Neural cell (in vitro differentiated cells): ENCODE results near the gene FAM13B. TPM values are rescaled to one million over a fixed set of nuclear protein-coding genes. Genes with fewer than 3 reads are reported as not detected.

Experiments used
- H2AFZ ChIP-seq: fragments of 200-600, 300-800 bp; sonication (generic), shearing (Covaris generic); 2 replicates; pipeline ENCODE4 v1.6.0; 2014; ENCODE audit warnings: low read depth, mild to moderate bottlenecking, antibody characterized with exemption, low read length, moderate library complexity
- H3F3A ChIP-seq: fragments of 200-600 bp; shearing (Covaris generic); 2 replicates; pipeline ENCODE4 v1.6.1; 2016; ENCODE audit warnings: mild to moderate bottlenecking, moderate library complexity, mixed read lengths, antibody characterized with exemption, low read length; ENCODE audit not compliant: insufficient read depth, poor library complexity, severe bottlenecking
- H3K27ac ChIP-seq: fragments of 200-600, 300-800 bp; sonication (generic), shearing (Covaris generic); 2 replicates; pipeline ENCODE4 v1.5.1; 2014; ENCODE audit warnings: mild to moderate bottlenecking, low read length, moderate library complexity
- H3K27me3 ChIP-seq: fragments of 300-800, 200-600 bp; sonication (generic), shearing (Covaris generic); 2 replicates; pipeline ENCODE4 v1.6.0; 2014; ENCODE audit warnings: mild to moderate bottlenecking, low read depth, low read length, moderate library complexity; ENCODE audit not compliant: insufficient read depth
- H3K36me3 ChIP-seq: fragments of 300-800, 200-600 bp; sonication (generic), shearing (Covaris generic); 2 replicates; pipeline ENCODE4 v1.5.1; 2014; ENCODE audit warnings: mild to moderate bottlenecking, antibody characterized with exemption, low read length, moderate library complexity; ENCODE audit not compliant: insufficient read depth
- H3K4me2 ChIP-seq: fragments of 300-800, 200-600 bp; sonication (generic), shearing (Covaris generic); 2 replicates; pipeline ENCODE4 v1.6.0; 2014; ENCODE audit warnings: mild to moderate bottlenecking, low read length
- H3K4me3 ChIP-seq: fragments of 300-800, 200-600 bp; sonication (generic), shearing (Covaris generic); 2 replicates; pipeline ENCODE4 v1.5.1; 2014; ENCODE audit warnings: mild to moderate bottlenecking, low read length, moderate library complexity
- H3K79me2 ChIP-seq: fragments of 200-600 bp; shearing (Covaris generic); replicated peaks from 2 replicates; pipeline ENCODE4 v1.6.0; 2014; ENCODE audit warnings: mild to moderate bottlenecking, low read length, moderate library complexity; ENCODE audit not compliant: insufficient read depth
- H3K9ac ChIP-seq: fragments of 300-800, 200-600 bp; sonication (generic), shearing (Covaris generic); 2 replicates; pipeline ENCODE4 v1.6.1; 2016; ENCODE audit warnings: mild to moderate bottlenecking, low read length, mixed read lengths
- H3K9me2 ChIP-seq: fragments of 200-600 bp; shearing (Covaris generic); 2 replicates; pipeline ENCODE4 v1.6.1; 2016; ENCODE audit warnings: mild to moderate bottlenecking, low read length, mixed read lengths; ENCODE audit not compliant: insufficient read depth
- H3K9me3 ChIP-seq: fragments of 200-600, 300-800 bp; sonication (generic), shearing (Covaris generic); 2 replicates; pipeline ENCODE4 v1.6.1; 2016; ENCODE audit warnings: mild to moderate bottlenecking, mixed run types, low read length, moderate library complexity, mixed read lengths
- H4K20me1 ChIP-seq: fragments of 200-600 bp; shearing (Covaris generic); 2 replicates; pipeline ENCODE4 v1.6.1; 2016; ENCODE audit warnings: mild to moderate bottlenecking, mixed run types; ENCODE audit not compliant: insufficient read depth
- CTCF ChIP-seq: fragments of 450-650 bp; IDR thresholded peaks from 2 replicates; pipeline ENCODE4 v1.5.1; 2014; ENCODE audit warnings: antibody characterized with exemption, mild to moderate bottlenecking, moderate library complexity; ENCODE audit not compliant: poor library complexity, severe bottlenecking
- EP300 ChIP-seq: fragments of 450-650 bp; conservative IDR thresholded peaks from 2 replicates; pipeline ENCODE4 v1.6.1; 2014; ENCODE audit warnings: antibody characterized with exemption, mild to moderate bottlenecking, moderate library complexity; ENCODE audit not compliant: poor library complexity, severe bottlenecking
- EZH2 ChIP-seq: fragments of 200-600, 300-800 bp; shearing (Covaris generic), sonication (generic); IDR thresholded peaks from 2 replicates; pipeline ENCODE4 v1.6.1; 2014; ENCODE audit warnings: antibody characterized with exemption, low read length, borderline replicate concordance, mild to moderate bottlenecking; ENCODE audit not compliant: insufficient read depth, poor library complexity, severe bottlenecking
- MXI1 ChIP-seq: fragments of 450-650 bp; conservative IDR thresholded peaks from 2 replicates; pipeline ENCODE4 v1.6.1; 2014; ENCODE audit warnings: antibody characterized with exemption, mild to moderate bottlenecking; ENCODE audit not compliant: poor library complexity, severe bottlenecking
- POLR2AphosphoS5 ChIP-seq: IDR thresholded peaks from 2 replicates; pipeline ENCODE4 v1.6.1; 2012
- RAD21 ChIP-seq: fragments of 450-650 bp; conservative IDR thresholded peaks from 2 replicates; pipeline ENCODE4 v1.6.1; 2014; ENCODE audit warnings: antibody characterized with exemption, mild to moderate bottlenecking, moderate library complexity
- REST ChIP-seq: IDR thresholded peaks from 2 replicates; pipeline ENCODE4 v1.6.1; 2012; ENCODE audit warnings: borderline replicate concordance
- SMC3 ChIP-seq: fragments of 450-650 bp; conservative IDR thresholded peaks from 2 replicates; pipeline ENCODE4 v1.6.1; 2014; ENCODE audit warnings: antibody characterized with exemption, mild to moderate bottlenecking, moderate library complexity; ENCODE audit not compliant: poor library complexity
- TAF1 ChIP-seq: IDR thresholded peaks from 2 replicates; pipeline ENCODE4 v1.6.1; 2012; ENCODE audit warnings: low read depth
- polyA plus RNA-seq: library from polyadenylated mRNA; depleted of rRNA; stranded (reverse); fragments of >200 nt; gene quantifications from 2 replicates; pipeline ENCODE4 v1.2.3, GENCODE V29; 2014

The FAM13B gene
- polyA plus RNA-seq, 1 donor from 2014 or later, result 61.6 TPM

DNA sequence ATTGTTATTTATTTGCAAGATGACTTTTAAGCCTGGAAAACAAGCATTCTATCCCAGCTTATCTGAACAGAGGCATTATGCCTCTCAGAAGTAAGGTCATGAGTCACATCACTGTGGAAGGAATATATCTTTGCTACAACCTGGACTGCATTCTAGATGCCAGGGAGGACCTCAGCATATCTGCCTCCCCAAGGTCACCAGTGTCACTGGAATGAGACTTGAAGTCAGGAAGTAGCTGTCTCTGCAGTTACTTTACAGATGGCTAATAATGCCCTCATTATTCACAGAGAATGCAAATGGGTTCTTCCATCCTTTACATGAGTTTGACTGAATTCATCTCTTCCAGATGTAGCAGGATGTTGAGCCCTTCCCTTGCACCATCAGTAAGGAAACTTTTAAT, 4.4 kb upstream of the FAM13B start:
- H3K4me2 ChIP-seq, result no peak overlapping the region
- TF ChIP-seq EZH2 (no peak), CTCF (no peak), EP300 (no peak), RAD21 (no peak), SMC3 (no peak), POLR2AphosphoS5 (no peak), MXI1 (no peak), REST (no peak), TAF1 (no peak)
- H3K27me3 ChIP-seq, result no peaks in the 10 kb centered on the region
- no peak overlapping the region for H3K27ac ChIP-seq
- H4K20me1 ChIP-seq, result no peaks in the 10 kb centered on the region
- H2AFZ ChIP-seq, result no peak overlapping the region
- no peaks in the 10 kb centered on the region for H3K36me3 ChIP-seq
- no peaks in the 10 kb centered on the region for H3F3A ChIP-seq
- no peaks in the 10 kb centered on the region for H3K9me3 ChIP-seq
- no peak overlapping the region for H3K4me3 ChIP-seq
- no peak overlapping the region for H3K9ac ChIP-seq
- H3K79me2 ChIP-seq, result peaks cover under 1% of the 10 kb centered on the region
- no peaks in the 10 kb centered on the region for H3K9me2 ChIP-seq

DNA sequence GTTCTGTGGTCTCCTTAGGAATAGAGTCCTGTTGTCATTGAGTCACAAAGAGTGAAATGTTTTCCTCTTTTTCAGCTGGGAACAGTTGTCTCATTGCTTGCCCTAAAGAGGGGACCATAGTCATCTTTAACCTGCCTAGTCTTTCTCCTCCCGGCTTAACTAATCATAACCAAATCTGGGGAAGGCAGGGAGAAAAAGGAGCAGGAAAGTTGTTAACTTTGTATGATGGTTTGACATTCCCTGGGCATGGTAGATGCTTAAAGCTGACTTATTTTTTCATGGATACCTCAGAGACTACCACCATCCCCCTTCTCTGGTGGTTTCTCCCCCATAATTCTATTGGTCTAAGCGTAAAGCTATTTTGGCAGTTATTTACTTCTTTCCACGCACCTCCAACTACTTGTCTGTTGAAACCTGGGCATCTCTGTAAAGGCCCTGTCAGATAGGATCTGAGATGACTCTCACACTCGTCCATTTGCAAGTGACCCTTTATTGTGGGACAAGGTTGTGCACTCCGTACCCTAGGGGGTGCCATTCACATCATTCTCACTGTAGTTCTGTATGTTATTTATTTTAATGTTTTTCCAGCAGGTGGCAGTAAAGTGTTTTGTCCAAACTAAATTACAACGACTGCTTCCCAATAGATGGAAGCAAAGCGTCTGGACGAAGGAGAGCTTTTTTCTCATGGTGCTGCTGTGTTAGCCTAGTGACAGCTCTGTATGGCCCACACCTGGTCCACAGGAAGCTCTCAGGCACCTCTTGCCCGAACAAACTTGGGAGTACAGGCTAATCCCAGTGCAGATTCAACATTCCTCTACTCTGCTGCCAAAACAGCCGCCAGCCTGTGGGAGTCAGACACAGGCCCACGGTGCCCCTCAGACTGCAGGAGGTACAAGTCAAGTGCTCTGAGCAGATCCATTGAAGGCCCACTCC, 3.0 kb upstream of the FAM13B start:
- Histone ChIP-seq H3K9ac (no peak overlapping the region), H3F3A (no peaks in the 10 kb centered on the region), H4K20me1 (no peaks in the 10 kb centered on the region), H3K4me3 (no peak overlapping the region), H2AFZ (no peak overlapping the region), H3K27me3 (no peaks in the 10 kb centered on the region), H3K79me2 (peaks cover 15% of the 10 kb centered on the region), H3K9me3 (no peaks in the 10 kb centered on the region), H3K4me2 (no peak overlapping the region), H3K9me2 (no peaks in the 10 kb centered on the region), H3K27ac (no peak overlapping the region), H3K36me3 (no peaks in the 10 kb centered on the region)
- TF ChIP-seq TAF1, result no peak
- no peak for TF ChIP-seq MXI1
- TF ChIP-seq EZH2, result no peak
- TF ChIP-seq RAD21, result peak; percentile 76
- peak; percentile 80 for TF ChIP-seq SMC3
- TF ChIP-seq POLR2AphosphoS5, result no peak
- TF ChIP-seq EP300, result peak; percentile 29
- no peak for TF ChIP-seq REST
- TF ChIP-seq CTCF, result peak; percentile 96
